BLaER1 treated with 17β-estradiol and CSF1 and Interleukin-3, amounts not matched to agents 10 nM and 100 nM (cell line): ENCODE results near the gene FAM229B.
"Not testable (repeated sequence)": the region's sequence is repeated elsewhere in the genome, so short reads cannot be mapped to it uniquely, and the experiment has no call there.

ENCODE experiments used
- H3K27ac ChIP-seq, 11 experiments: shearing (Covaris generic); formaldehyde crosslinking; 2 replicates each; pipeline ENCODE4 v1.8.1; 2022
- H3K27me3 ChIP-seq, 11 experiments: shearing (Covaris generic); formaldehyde crosslinking; 2 replicates each; pipeline ENCODE4 v1.8.1; 2022
- H3K36me3 ChIP-seq, 11 experiments: shearing (Covaris generic); formaldehyde crosslinking; 2 replicates each; pipeline ENCODE4 v1.8.1; 2022
- H3K4me1 ChIP-seq, 10 experiments: shearing (Covaris generic); formaldehyde crosslinking; 2 replicates each; pipeline ENCODE4 v1.8.1; 2022
- H3K4me2 ChIP-seq, 11 experiments: shearing (Covaris generic); formaldehyde crosslinking; 2 replicates each; pipeline ENCODE4 v1.8.1; 2022
- H3K4me3 ChIP-seq, 10 experiments: shearing (Covaris generic); formaldehyde crosslinking; 2 replicates each; pipeline ENCODE4 v1.8.1; 2022
- H3K9ac ChIP-seq, 11 experiments: shearing (Covaris generic); formaldehyde crosslinking; 2 replicates each; pipeline ENCODE4 v1.8.1; 2022
- H3K9me3 ChIP-seq, 11 experiments: shearing (Covaris generic); formaldehyde crosslinking; replicated peaks in 1 of 11; 2 replicates each; pipeline ENCODE4 v1.8.1; 2022
- H4K20me1 ChIP-seq, 11 experiments: shearing (Covaris generic); formaldehyde crosslinking; 2 replicates each; pipeline ENCODE4 v1.8.1; 2022
- Cebpa-rat ChIP-seq, 11 experiments: shearing (Covaris generic); IDR thresholded peaks; 2 replicates each; pipeline ENCODE4 v1.8.1; 2022

Gene FAM229B

DNA sequence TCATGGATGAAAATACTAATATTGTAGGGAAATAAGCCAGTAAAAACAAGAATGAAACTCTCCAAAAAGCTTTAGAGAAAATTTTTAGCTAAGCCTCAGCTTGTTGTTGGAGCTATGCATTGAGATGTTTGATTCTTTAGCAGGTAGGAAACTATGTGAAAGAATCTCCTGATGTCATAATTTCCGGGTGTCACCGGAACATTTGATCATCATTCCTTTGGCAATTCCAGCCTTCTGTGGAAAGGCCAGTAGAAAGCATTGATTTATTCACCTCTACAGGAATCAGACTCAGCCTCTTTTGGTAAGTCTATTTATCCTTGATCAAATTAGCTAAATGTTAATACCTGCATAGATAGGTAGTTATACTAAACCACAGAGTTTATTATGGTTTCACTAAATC lies 9.5 kb downstream of the FAM229B start:
- H3K4me2 ChIP-seq: no peak overlapping the region

GRCh38 chr6:112100561-112100960 lies 13.2 kb downstream of the FAM229B start:
- H3K4me2 ChIP-seq: no peak overlapping the region
- no peak overlapping the region for H3K27ac ChIP-seq
- peaks cover 0 to 17% (median 0%) of the 10 kb centered on the region in 11 experiments; a peak in 3 of 22 replicates for H3K36me3 ChIP-seq
- no peak for TF ChIP-seq Cebpa-rat (IDR thresholded peaks at IDR 0.05)
- H3K9ac ChIP-seq: no peak overlapping the region
- H4K20me1 ChIP-seq: no peaks in the 10 kb centered on the region
- no peaks in the 10 kb centered on the region for H3K27me3 ChIP-seq
- H3K4me3 ChIP-seq: no peak overlapping the region
- H3K9me3 ChIP-seq: peaks cover 0 to 6% (median 0%) of the 10 kb centered on the region in 11 experiments; a peak in 1 of 22 replicates
- no peaks in the 10 kb centered on the region for H3K4me1 ChIP-seq

More for the DNA sequence above, 9.5 kb downstream of the FAM229B start:
- no peak overlapping the region for H3K9ac ChIP-seq
- no peak for TF ChIP-seq Cebpa-rat (IDR thresholded peaks at IDR 0.05)
- H3K4me3 ChIP-seq: no peak overlapping the region
- no peaks in the 10 kb centered on the region for H3K27me3 ChIP-seq
- no peak overlapping the region for H3K27ac ChIP-seq
- peaks cover 0 to 13% (median 0%) of the 10 kb centered on the region in 11 experiments; a peak in 2 of 22 replicates for H3K36me3 ChIP-seq
- H3K9me3 ChIP-seq: no peaks in the 10 kb centered on the region
- H3K4me1 ChIP-seq: no peaks in the 10 kb centered on the region
- no peaks in the 10 kb centered on the region for H4K20me1 ChIP-seq

GRCh38 chr6:112106026-112106425 lies 18.6 kb downstream of the FAM229B start:
- H3K27me3 ChIP-seq, H3K4me3 ChIP-seq, H4K20me1 ChIP-seq, H3K4me2 ChIP-seq, H3K36me3 ChIP-seq, H3K27ac ChIP-seq, H3K9me3 ChIP-seq, H3K4me1 ChIP-seq, H3K9ac ChIP-seq: not testable (repeated sequence)

GRCh38 chr6:112106562-112106961 lies 19.2 kb downstream of the FAM229B start:
- Histone ChIP-seq H3K9ac (no peak overlapping the region), H3K4me1 (no peaks in the 10 kb centered on the region), H3K9me3 (peaks cover 0 to 6% (median 0%) of the 10 kb centered on the region in 11 experiments; a peak in 1 of 22 replicates), H3K36me3 (peaks cover 0 to 5% (median 0%) of the 10 kb centered on the region in 11 experiments; a peak in 1 of 22 replicates), H3K4me2 (no peak overlapping the region), H3K27me3 (no peaks in the 10 kb centered on the region), H3K4me3 (no peak overlapping the region), H4K20me1 (no peaks in the 10 kb centered on the region), H3K27ac (no peak overlapping the region)
- no peak for TF ChIP-seq Cebpa-rat (IDR thresholded peaks at IDR 0.05)

DNA sequence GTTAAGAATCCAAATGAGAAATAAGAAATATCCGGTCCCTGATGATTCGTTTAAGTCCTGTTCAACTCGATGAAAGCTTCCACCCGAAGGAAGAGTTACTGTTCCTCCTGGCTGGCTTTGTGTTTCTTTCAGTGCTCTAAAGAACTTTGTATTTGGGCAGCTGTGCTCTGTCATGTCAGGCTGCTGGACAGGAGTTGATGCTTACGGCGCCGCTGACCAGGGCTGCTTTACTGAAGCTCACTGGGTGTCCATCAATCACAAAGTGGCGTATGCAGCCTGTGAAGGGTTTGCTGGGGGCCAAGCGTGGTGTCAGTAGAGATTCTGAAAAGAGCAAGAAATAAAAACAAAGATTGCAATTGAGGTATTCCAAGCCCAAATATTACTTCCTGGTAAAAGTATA lies 21.9 kb downstream of the FAM229B start:
- Histone ChIP-seq H3K4me1 (no peaks in the 10 kb centered on the region), H3K9me3 (peaks cover 0 to 6% (median 0%) of the 10 kb centered on the region in 11 experiments; a peak in 1 of 22 replicates), H3K27me3 (no peaks in the 10 kb centered on the region), H3K4me3 (no peak overlapping the region), H3K36me3 (no peaks in the 10 kb centered on the region), H3K9ac (no peak overlapping the region), H3K4me2 (no peak overlapping the region), H3K27ac (no peak overlapping the region), H4K20me1 (no peaks in the 10 kb centered on the region)
- TF ChIP-seq Cebpa-rat (IDR thresholded peaks at IDR 0.05): no peak

- Histone ChIP-seq H4K20me1 (no peaks in the 10 kb centered on the region), H3K4me1 (peaks cover 0 to 13% (median 3%) of the 10 kb centered on the region in 10 experiments; a peak in 10 of 20 replicates), H3K4me2 (no peak overlapping the region), H3K9me3 (no peaks in the 10 kb centered on the region), H3K4me3 (no peak overlapping the region), H3K36me3 (no peaks in the 10 kb centered on the region), H3K27me3 (peaks cover 0 to 11% (median 0%) of the 10 kb centered on the region in 11 experiments; a peak in 1 of 22 replicates), H3K9ac (no peak overlapping the region), H3K27ac (no peak overlapping the region)
- no peak for TF ChIP-seq Cebpa-rat (IDR thresholded peaks at IDR 0.05)
Measured at GRCh38 chr6:112113431-112113830, 26.0 kb downstream of the FAM229B start.

GRCh38 chr6:112113918-112114317 lies 26.5 kb downstream of the FAM229B start:
- H3K4me1 ChIP-seq: peaks cover 0 to 13% (median 3%) of the 10 kb centered on the region in 10 experiments; a peak in 10 of 20 replicates
- no peak overlapping the region for H3K4me3 ChIP-seq
- H3K27ac ChIP-seq: no peak overlapping the region
- no peaks in the 10 kb centered on the region for H3K9me3 ChIP-seq
- no peak overlapping the region for H3K4me2 ChIP-seq
- H4K20me1 ChIP-seq: no peaks in the 10 kb centered on the region
- H3K9ac ChIP-seq: no peak overlapping the region
- no peak for TF ChIP-seq Cebpa-rat (IDR thresholded peaks at IDR 0.05)
- H3K36me3 ChIP-seq: no peaks in the 10 kb centered on the region
- H3K27me3 ChIP-seq: peaks cover 0 to 11% (median 0%) of the 10 kb centered on the region in 11 experiments; a peak in 1 of 22 replicates

DNA sequence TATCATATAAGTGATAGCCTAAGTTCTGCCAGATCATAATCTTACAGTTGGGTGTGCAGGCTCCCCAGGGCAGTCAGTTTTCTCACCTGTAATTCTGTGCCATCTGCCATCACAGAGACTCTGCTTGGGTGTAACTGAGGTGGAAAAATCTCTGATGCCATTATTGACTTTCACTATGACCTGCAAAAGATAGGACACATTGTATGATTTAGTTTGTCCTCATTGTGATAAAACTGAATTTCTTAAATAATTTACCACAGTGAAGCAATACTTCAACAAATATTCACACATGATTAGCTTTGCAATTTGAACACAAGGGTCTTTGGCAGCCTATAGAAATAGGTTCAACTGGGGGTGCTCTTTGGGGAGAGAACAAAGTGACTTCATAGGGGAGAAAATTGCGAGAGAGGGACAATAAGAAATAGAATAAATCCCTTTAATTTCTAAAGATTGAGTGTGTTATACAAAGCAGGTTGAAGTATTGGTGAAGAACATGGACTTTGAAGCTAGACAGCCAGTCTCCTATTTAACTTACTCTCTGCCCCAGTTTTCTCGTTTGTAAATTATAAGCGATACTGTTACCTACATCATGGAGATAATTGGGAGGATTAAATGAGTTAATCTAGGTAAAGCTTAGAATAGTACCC lies 27.3 kb downstream of the FAM229B start:
- no peaks in the 10 kb centered on the region for H3K36me3 ChIP-seq
- H3K9me3 ChIP-seq: no peaks in the 10 kb centered on the region
- TF ChIP-seq Cebpa-rat (IDR thresholded peaks at IDR 0.05): no peak

DNA sequence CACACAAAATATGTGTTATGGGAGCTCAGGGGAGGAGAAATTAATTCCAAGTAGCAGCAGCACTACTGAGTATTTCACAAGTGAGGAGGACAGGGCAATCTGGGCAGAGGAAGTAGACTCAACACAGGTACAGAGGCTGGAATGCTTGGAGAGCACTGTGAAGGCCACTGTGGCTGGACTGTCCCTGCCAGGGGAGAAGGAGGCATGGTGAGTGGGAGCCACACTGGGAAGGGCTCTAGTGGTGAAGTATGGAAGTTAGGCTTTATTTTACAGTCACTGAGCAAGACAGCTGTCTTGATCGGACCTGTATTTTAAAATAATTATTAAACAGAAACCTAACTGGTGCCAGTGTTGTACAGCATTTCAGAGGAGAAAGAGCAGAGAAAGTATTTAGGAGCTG lies 28.8 kb downstream of the FAM229B start:
- Histone ChIP-seq H4K20me1 (no peaks in the 10 kb centered on the region), H3K36me3 (no peaks in the 10 kb centered on the region), H3K9ac (no peak overlapping the region), H3K4me1 (peaks cover 0 to 13% (median 3%) of the 10 kb centered on the region in 10 experiments; a peak in 10 of 20 replicates), H3K27me3 (peaks cover 0 to 13% (median 0%) of the 10 kb centered on the region in 11 experiments; a peak in 2 of 22 replicates), H3K4me3 (no peak overlapping the region), H3K27ac (no peak overlapping the region), H3K9me3 (no peaks in the 10 kb centered on the region), H3K4me2 (no peak overlapping the region)
- TF ChIP-seq Cebpa-rat (IDR thresholded peaks at IDR 0.05): no peak

More for the DNA sequence above, 27.3 kb downstream of the FAM229B start:
- no peak overlapping the region for H3K27ac ChIP-seq
- peaks cover 0 to 11% (median 0%) of the 10 kb centered on the region in 11 experiments; a peak in 2 of 22 replicates for H3K27me3 ChIP-seq
- H4K20me1 ChIP-seq: no peaks in the 10 kb centered on the region
- no peak overlapping the region for H3K4me2 ChIP-seq
- H3K9ac ChIP-seq: no peak overlapping the region
- no peak overlapping the region for H3K4me3 ChIP-seq
- peaks cover 0 to 13% (median 3%) of the 10 kb centered on the region in 10 experiments; a peak in 10 of 20 replicates for H3K4me1 ChIP-seq

GRCh38 chr6:112117554-112117953 lies 30.2 kb downstream of the FAM229B start:
- Histone ChIP-seq H4K20me1 (no peaks in the 10 kb centered on the region), H3K36me3 (no peaks in the 10 kb centered on the region), H3K27me3 (peaks cover 0 to 22% (median 0%) of the 10 kb centered on the region in 11 experiments; a peak in 2 of 22 replicates), H3K27ac (no peak overlapping the region), H3K4me1 (peaks cover 0 to 20% (median 5%) of the 10 kb centered on the region in 10 experiments; a peak in 11 of 20 replicates), H3K9ac (no peak overlapping the region), H3K4me3 (no peak overlapping the region), H3K4me2 (peak overlapping the region in 5 of 11 experiments; percentile 8 to 72 (median 55); a peak in 9 of 22 replicates), H3K9me3 (no peaks in the 10 kb centered on the region)
- TF ChIP-seq Cebpa-rat (IDR thresholded peaks at IDR 0.05): no peak
